Heart right ventricle (tissue), 16 donors: ENCODE results near the gene AAMDC. TPM values are rescaled to one million over a fixed set of nuclear protein-coding genes. Genes with fewer than 3 reads are reported as not detected.

ENCODE experiments used
- ATAC-seq, 8 donors: fragments of 200-7000 bp; cut with Tn5 transposase; one replicate each; pipeline ENCODE4 v1.9.1; 2020; ENCODE audit warnings: mild to moderate bottlenecking in 8 of 8, moderate library complexity in 8 of 8, moderate number of reproducible peaks in 1 of 8
- DNase-seq, 2 donors: peaks; one replicate each; pipeline ENCODE4 v3.0.0-alpha.2; 2020
- H3K27ac ChIP-seq, 10 donors: fragments of 200-600 bp; sonication (generic) in 2 of 10; one replicate each; pipeline versions ENCODE4 v1.5.0 to v1.8.0; 2020 to 2022; ENCODE audit warnings: mild to moderate bottlenecking in 3 of 10
- H3K27me3 ChIP-seq, 7 donors: fragments of 200-600 bp; one replicate each; pipeline ENCODE4 v1.8.0; 2021 to 2022; ENCODE audit warnings: mild to moderate bottlenecking in 2 of 7
- H3K36me3 ChIP-seq, 9 donors: fragments of 200-600 bp; sonication (generic) in 1 of 9; one replicate each; pipeline versions ENCODE4 v1.5.0 to v1.8.0; 2020 to 2022; ENCODE audit warnings: mild to moderate bottlenecking in 2 of 9
- H3K4me1 ChIP-seq, 9 donors: fragments of 200-600 bp; sonication (generic) in 1 of 9; one replicate each; pipeline versions ENCODE4 v1.5.0 to v1.8.0; 2020 to 2022; ENCODE audit warnings: mild to moderate bottlenecking in 4 of 9
- H3K4me3 ChIP-seq, 10 donors: fragments of 200-600 bp; sonication (generic) in 2 of 10; one replicate each; pipeline versions ENCODE4 v1.5.0 to v1.8.0; 2020 to 2022; ENCODE audit warnings: mild to moderate bottlenecking in 7 of 10, moderate library complexity in 2 of 10
- H3K9me3 ChIP-seq, 11 donors: fragments of 200-600 bp in 10 of 11; sonication (generic) in 2 of 11; one replicate each; pipeline versions ENCODE4 v1.5.0 to v1.8.0; 2013 to 2022; ENCODE audit warnings: mild to moderate bottlenecking in 2 of 11, control low read depth in 1 of 11, moderate library complexity in 1 of 11
- WGBS, 2 donors: extraction: QIAGEN DNeasy Blood & Tissue Kit; methylation state at CpG; one replicate each; pipeline ENCODE4 v1.1.7; 2013; ENCODE audit warnings: inconsistent platforms in 1 of 2; 5-methylcytosine and 5-hydroxymethylcytosine counted together
- intact Hi-C, 10 donors: fragments of 100-400 bp; cut with DNase I; formaldehyde crosslinking; loops; one replicate each; pipeline versions ENCODE4 v1.11.1 to v1.14.2; 2022
- polyA plus RNA-seq, 2 donors: library from polyadenylated mRNA; stranded (reverse); fragments of 200-250 nt; gene quantifications; one replicate each; pipeline ENCODE4 v1.2.3, GENCODE V29; 2013
- total RNA-seq, 10 donors: library from RNA; stranded (reverse); fragmentation: NEBNext Ultra II Directional in 3 of 10; extraction: Animal tissue kit (Norgen Biotek cat#: 25700) in 3 of 10; gene quantifications; one replicate each; pipeline versions ENCODE4 v1.2.1 to v1.2.4, GENCODE V29; 2021 to 2023
- TF ChIP-seq, protein P1 (sequence below), 9 donors: fragments of 200-600 bp; sonication (generic) in 2 of 9; IDR thresholded peaks; one replicate each; pipeline versions ENCODE4 v1.5.0 to v1.8.0; 2021 to 2022; ENCODE audit warnings: antibody characterized with exemption in 9 of 9, mild to moderate bottlenecking in 5 of 9, moderate library complexity in 1 of 9
- donor health status: Arrhythmogenic right ventricular cardiomyopathy.
- donor health status: ischemic (EF 13 %, LVEDD 7.1; RV severe dilation, severe dysfunction).
- donor health status: healthy with polysubstance abuse.
- donor health status: DM: no; HTN: yes; CAD: no.
- donor health status: DM: no; HTN: no; CAD: no.
- donor health status: ischemic (EF 25% LVEDD 6.9; RV normal size, moderate dysfunction).
- donor health status: ischemic (EF 25% LVEDD 5.7; RV mildly dilated, moderate dysfunction).
- donor health status: healthy.
- donor health status: DM: yes; HTN: yes; CAD: no.
- donor health status: Ischemic cardiomyopathy.
- donor health status: ischemic (EF 35%, LVEDD 5.7; RV mildly dilated, moderate dysfunction).
- donor health status: nonischemic (EF 11% LVEDD 7.7; RV severe dilation, severe dysfunction).
- donor health status: DM: yes; HTN: yes; CAD: no.
- donor health status: PGD.
- donor health status: ischemic (EF 29% LVEDD 5.4; RV normal size, mild dysfunction).
- donor health status: nonischemic (EF 23%, LVEDD 6.1; RV moderate dilation, normal function).

Gene AAMDC
- total and polyA plus RNA-seq, 12 donors, result 52.4 to 324 (median 95.4) TPM

DNA sequence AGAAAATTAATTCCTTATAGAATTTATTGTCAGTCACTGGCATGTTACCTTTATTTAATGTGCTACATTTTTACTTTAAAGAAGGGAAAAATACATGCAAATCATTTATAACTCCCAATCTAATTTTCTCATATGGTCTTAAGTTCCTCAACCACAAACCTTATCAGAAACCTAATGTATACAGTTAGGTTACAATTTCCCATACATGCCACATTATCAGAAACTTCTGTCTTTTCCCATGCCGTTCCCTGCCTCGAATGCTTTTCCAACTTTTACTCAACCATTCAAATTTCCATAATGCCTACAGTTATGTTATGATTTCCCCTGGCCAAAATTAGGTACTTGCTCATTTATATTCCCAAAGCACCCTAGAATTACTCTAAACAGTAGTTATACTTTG lies 14.0 kb upstream of the AAMDC start:
- no peaks in the 10 kb centered on the region for H3K27me3 ChIP-seq
- intact Hi-C loops, result no loop called here
- TF ChIP-seq, protein P1, sequence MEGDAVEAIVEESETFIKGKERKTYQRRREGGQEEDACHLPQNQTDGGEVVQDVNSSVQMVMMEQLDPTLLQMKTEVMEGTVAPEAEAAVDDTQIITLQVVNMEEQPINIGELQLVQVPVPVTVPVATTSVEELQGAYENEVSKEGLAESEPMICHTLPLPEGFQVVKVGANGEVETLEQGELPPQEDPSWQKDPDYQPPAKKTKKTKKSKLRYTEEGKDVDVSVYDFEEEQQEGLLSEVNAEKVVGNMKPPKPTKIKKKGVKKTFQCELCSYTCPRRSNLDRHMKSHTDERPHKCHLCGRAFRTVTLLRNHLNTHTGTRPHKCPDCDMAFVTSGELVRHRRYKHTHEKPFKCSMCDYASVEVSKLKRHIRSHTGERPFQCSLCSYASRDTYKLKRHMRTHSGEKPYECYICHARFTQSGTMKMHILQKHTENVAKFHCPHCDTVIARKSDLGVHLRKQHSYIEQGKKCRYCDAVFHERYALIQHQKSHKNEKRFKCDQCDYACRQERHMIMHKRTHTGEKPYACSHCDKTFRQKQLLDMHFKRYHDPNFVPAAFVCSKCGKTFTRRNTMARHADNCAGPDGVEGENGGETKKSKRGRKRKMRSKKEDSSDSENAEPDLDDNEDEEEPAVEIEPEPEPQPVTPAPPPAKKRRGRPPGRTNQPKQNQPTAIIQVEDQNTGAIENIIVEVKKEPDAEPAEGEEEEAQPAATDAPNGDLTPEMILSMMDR (IDR thresholded peaks at IDR 0.05), result no peak
- ATAC-seq (no peak), DNase-seq (no peak)
- no peak overlapping the region for H3K4me3 ChIP-seq
- peaks cover 0 to 31% (median 0%) of the 10 kb centered on the region in 9 donors for H3K36me3 ChIP-seq
- peaks cover 0 to 35% (median 12%) of the 10 kb centered on the region in 9 donors for H3K4me1 ChIP-seq
- H3K9me3 ChIP-seq, result no peaks in the 10 kb centered on the region
- 90 to 95% methylated on average over 2 of the region's 2 CpGs for WGBS, 2 donors
- H3K27ac ChIP-seq, result no peak overlapping the region

DNA sequence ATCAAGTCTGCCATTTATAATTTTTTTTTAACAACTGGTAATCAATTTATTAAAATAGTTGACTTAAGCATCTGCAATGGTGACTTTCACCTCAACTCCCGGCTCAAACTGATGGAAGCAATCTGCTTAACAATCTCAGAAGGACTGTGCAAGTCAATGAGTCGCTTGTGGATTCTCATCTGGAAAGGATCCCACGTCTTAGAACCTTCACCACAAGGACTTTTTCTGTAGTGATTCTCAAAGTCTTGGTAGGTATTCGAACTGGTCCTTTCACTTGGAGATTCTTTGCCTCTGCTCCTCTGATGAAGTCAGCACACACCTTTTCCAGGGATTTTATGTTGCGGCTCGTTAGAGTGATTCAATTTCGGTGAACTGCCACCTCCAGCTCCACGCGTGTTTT lies 7.7 kb upstream of the AAMDC start:
- peaks cover 0 to 32% (median 0%) of the 10 kb centered on the region in 9 donors for H3K36me3 ChIP-seq
- intact Hi-C loops, result loop anchor here in 1 of 10 donors (10.0 kb wide), 1 partner anchor 118 kb away; no protein-coding TSS in a partner anchor
- no peaks in the 10 kb centered on the region for H3K27me3 ChIP-seq
- H3K9me3 ChIP-seq, result peaks cover 0 to 10% (median 0%) of the 10 kb centered on the region in 11 donors
- peaks cover 2 to 52% (median 30%) of the 10 kb centered on the region in 9 donors for H3K4me1 ChIP-seq
- no peak overlapping the region for H3K4me3 ChIP-seq
- ATAC-seq (no peak), DNase-seq (no peak)
- TF ChIP-seq, protein P1 (IDR thresholded peaks at IDR 0.05), result no peak
- no peak overlapping the region for H3K27ac ChIP-seq
- 95% methylated on average over 9 of the region's 9 CpGs for WGBS, 2 donors

DNA sequence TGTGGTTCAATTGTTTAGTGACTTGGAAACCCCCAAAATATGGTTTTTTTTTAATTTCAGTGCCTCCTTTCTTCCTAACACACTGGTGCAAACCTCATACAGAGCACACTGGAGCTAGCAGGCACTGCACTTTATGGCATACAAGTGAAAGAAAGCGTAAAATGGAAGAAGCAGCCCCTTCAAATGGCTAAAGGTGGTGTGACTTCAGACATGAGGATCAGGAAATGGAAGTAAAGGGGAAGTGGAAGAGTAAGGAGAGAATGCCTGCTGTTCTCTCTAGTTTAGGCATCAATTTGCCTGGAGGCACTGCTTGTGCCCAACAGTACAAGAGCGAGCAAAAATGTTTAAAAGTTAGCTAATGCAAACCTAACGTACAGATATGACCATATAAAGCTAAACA lies 6.1 kb upstream of the AAMDC start:
- TF ChIP-seq, protein P1 (IDR thresholded peaks at IDR 0.05), result no peak
- peaks cover 7 to 53% (median 30%) of the 10 kb centered on the region in 9 donors for H3K4me1 ChIP-seq
- WGBS, 2 donors, result 96 to 99% methylated on average over 3 of the region's 3 CpGs

DNA sequence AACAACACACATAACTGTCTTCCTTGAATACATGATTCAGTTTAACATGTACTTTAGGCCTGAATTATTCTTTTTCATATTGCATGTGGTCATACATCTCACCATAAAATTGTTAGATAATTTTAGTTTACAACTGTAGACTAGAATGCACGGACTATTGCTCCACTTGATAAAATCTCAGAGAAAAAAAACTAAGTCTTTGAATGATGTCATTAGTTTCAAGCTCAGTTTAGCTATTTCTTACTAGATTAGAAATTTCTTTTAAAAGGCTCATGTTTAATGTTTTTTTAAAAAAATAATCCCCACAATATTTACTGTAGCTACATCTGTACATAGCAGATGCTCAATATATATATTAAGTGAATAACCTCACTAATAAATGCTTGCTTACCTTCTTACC lies 5.5 kb upstream of the AAMDC start:
- DNase-seq (no peak), ATAC-seq (no peak)
- peaks cover 0 to 28% (median 0%) of the 10 kb centered on the region in 9 donors for H3K36me3 ChIP-seq
- intact Hi-C loops, result loop anchor here in 2 of 10 donors (5.0 to 10.0 kb wide), 2 partner anchors 121 to 178 kb away; partner anchors contain the start of gene CLNS1A (in 1 of the 2)
- TF ChIP-seq, protein P1 (IDR thresholded peaks at IDR 0.05), result no peak
- no peaks in the 10 kb centered on the region for H3K27me3 ChIP-seq
- 59 to 74% methylated on average over 1 of the region's 1 CpG for WGBS, 2 donors
- no peak overlapping the region for H3K4me3 ChIP-seq
- peaks cover 0 to 10% (median 0%) of the 10 kb centered on the region in 11 donors for H3K9me3 ChIP-seq
- H3K4me1 ChIP-seq, result peaks cover 7 to 50% (median 30%) of the 10 kb centered on the region in 9 donors
- H3K27ac ChIP-seq, result no peak overlapping the region

More for the DNA sequence above, 6.1 kb upstream of the AAMDC start:
- Histone ChIP-seq H3K36me3 (peaks cover 0 to 32% (median 0%) of the 10 kb centered on the region in 9 donors), H3K27me3 (no peaks in the 10 kb centered on the region), H3K27ac (no peak overlapping the region), H3K4me3 (no peak overlapping the region), H3K9me3 (peaks cover 0 to 10% (median 0%) of the 10 kb centered on the region in 11 donors)
- ATAC-seq, result no peak
- no peak for DNase-seq
- intact Hi-C loops, result loop anchor here in 2 of 10 donors (5.0 to 10.0 kb wide), 2 partner anchors 120 to 178 kb away; partner anchors contain the start of gene CLNS1A (in 1 of the 2)
